IgD-negative memory B cell (primary cell): ENCODE measurements around the gene VASN. TPM values are rescaled to one million over a fixed set of nuclear protein-coding genes. Genes with fewer than 3 reads are reported as not detected.
"Not testable (repeated sequence)": the region's sequence is repeated elsewhere in the genome, so short reads cannot be mapped to it uniquely, and the experiment has no call there.

Experiments used
- H3K27ac Mint-ChIP-seq, 3 donors: one replicate each; pipeline ENCODE4 v1.8.0; 2020 to 2022; ENCODE audit warnings: mild to moderate bottlenecking in 3 of 3, mixed read lengths in 3 of 3, moderate library complexity in 1 of 3
- H3K27me3 Mint-ChIP-seq: one replicate; pipeline ENCODE4 v1.8.0; 2021; ENCODE audit warnings: mixed read lengths
- H3K36me3 Mint-ChIP-seq: one replicate; pipeline ENCODE4 v1.8.0; 2020; ENCODE audit warnings: mild to moderate bottlenecking, mixed read lengths
- H3K4me1 Mint-ChIP-seq, 3 donors: one replicate each; pipeline ENCODE4 v1.8.0; 2020 to 2022; ENCODE audit warnings: mixed read lengths in 3 of 3, mild to moderate bottlenecking in 1 of 3
- H3K4me3 Mint-ChIP-seq, 4 donors: one replicate each; pipeline ENCODE4 v1.8.0; 2020 to 2022; ENCODE audit warnings: mild to moderate bottlenecking in 4 of 4, mixed read lengths in 4 of 4, moderate library complexity in 3 of 4
- H3K9me3 Mint-ChIP-seq, 3 donors: one replicate each; pipeline ENCODE4 v1.8.0; 2020 to 2021; ENCODE audit warnings: mixed read lengths in 3 of 3, mild to moderate bottlenecking in 1 of 3
- polyA plus RNA-seq: library from polyadenylated mRNA; unstranded; fragments of 300-500 nt; fragmentation: Illumina TruSeq; gene quantifications from one replicate; pipeline ENCODE4 v1.2.3, GENCODE V29; 2021

VASN gene
- polyA plus RNA-seq, 1 donor from 2014 or later, result 0.45 TPM

GRCh38 chr16:4387781-4388180 is 16.1 kb downstream of the VASN start:
- H3K27me3 Mint-ChIP-seq, result no peaks in the 10 kb centered on the region
- no peak overlapping the region for H3K4me3 Mint-ChIP-seq

GRCh38 chr16:4388271-4389021 is 16.8 kb downstream of the VASN start:
- peak overlapping the region in 2 of 3 donors; percentile 73 to 87 for H3K27ac Mint-ChIP-seq
- H3K36me3 Mint-ChIP-seq, result peaks cover 4% of the 10 kb centered on the region
- H3K27me3 Mint-ChIP-seq, result no peaks in the 10 kb centered on the region

More at GRCh38 chr16:4387781-4388180, 16.1 kb downstream of the VASN start:
- H3K36me3 Mint-ChIP-seq, result peaks cover 5% of the 10 kb centered on the region
- H3K9me3 Mint-ChIP-seq, result no peaks in the 10 kb centered on the region
- H3K27ac Mint-ChIP-seq, result peak overlapping the region in 1 of 3 donors; percentile 89
- H3K4me1 Mint-ChIP-seq, result no peaks in the 10 kb centered on the region

GRCh38 chr16:4389051-4389955 is 17.7 kb downstream of the VASN start:
- Mint-ChIP-seq H3K9me3 (no peaks in the 10 kb centered on the region), H3K4me1 (peaks cover 0 to under 1% (median 0%) of the 10 kb centered on the region in 3 donors), H3K4me3 (no peak overlapping the region), H3K27me3 (no peaks in the 10 kb centered on the region), H3K27ac (peak overlapping the region in 2 of 3 donors; percentile 73 to 87), H3K36me3 (peaks cover 4% of the 10 kb centered on the region)

More at GRCh38 chr16:4388271-4389021, 16.8 kb downstream of the VASN start:
- Mint-ChIP-seq H3K9me3 (no peaks in the 10 kb centered on the region), H3K4me1 (no peaks in the 10 kb centered on the region), H3K4me3 (no peak overlapping the region)

- Mint-ChIP-seq H3K4me1 (peaks cover 0 to 2% (median 1%) of the 10 kb centered on the region in 3 donors), H3K36me3 (peaks cover 5% of the 10 kb centered on the region), H3K27ac (peak overlapping the region in 2 of 3 donors; percentile 87), H3K9me3 (no peaks in the 10 kb centered on the region), H3K27me3 (no peaks in the 10 kb centered on the region), H3K4me3 (peak overlapping the region in 3 of 4 donors; percentile 12 to 46 (median 23))
Measured at GRCh38 chr16:4390266-4391260, 18.9 kb downstream of the VASN start.

- H3K36me3 Mint-ChIP-seq, result peaks cover 5% of the 10 kb centered on the region
- no peaks in the 10 kb centered on the region for H3K27me3 Mint-ChIP-seq
- H3K4me1 Mint-ChIP-seq, result peaks cover 0 to 4% (median 1%) of the 10 kb centered on the region in 3 donors
- H3K27ac Mint-ChIP-seq, result peak overlapping the region in 2 of 3 donors; percentile 87
- H3K4me3 Mint-ChIP-seq, result peak overlapping the region in 2 of 4 donors; percentile 39 to 57
- H3K9me3 Mint-ChIP-seq, result no peaks in the 10 kb centered on the region
Measured at GRCh38 chr16:4391631-4392381, 20.2 kb downstream of the VASN start.

GRCh38 chr16:4392382-4393239 is 21.0 kb downstream of the VASN start:
- H3K36me3 Mint-ChIP-seq, result peaks cover 6% of the 10 kb centered on the region
- H3K27me3 Mint-ChIP-seq, result no peaks in the 10 kb centered on the region
- peak overlapping the region in 2 of 3 donors; percentile 87 for H3K27ac Mint-ChIP-seq
- H3K4me1 Mint-ChIP-seq, result peaks cover 0 to 4% (median 1%) of the 10 kb centered on the region in 3 donors
- H3K4me3 Mint-ChIP-seq, result peak overlapping the region in 1 of 4 donors; percentile 57
- no peaks in the 10 kb centered on the region for H3K9me3 Mint-ChIP-seq

- Mint-ChIP-seq H3K4me3 (no peak overlapping the region), H3K9me3 (no peaks in the 10 kb centered on the region), H3K4me1 (peaks cover 0 to 4% (median 1%) of the 10 kb centered on the region in 3 donors), H3K27me3 (no peaks in the 10 kb centered on the region), H3K27ac (peak overlapping the region in 2 of 3 donors; percentile 31 to 87), H3K36me3 (peaks cover 6% of the 10 kb centered on the region)
Measured at GRCh38 chr16:4393240-4393600, 21.6 kb downstream of the VASN start.

GRCh38 chr16:4393850-4394249 is 22.2 kb downstream of the VASN start:
- H3K36me3 Mint-ChIP-seq, H3K4me1 Mint-ChIP-seq, H3K9me3 Mint-ChIP-seq, H3K27me3 Mint-ChIP-seq: not testable (repeated sequence)
- peak overlapping the region in 1 of 4 donors; percentile 65 for H3K4me3 Mint-ChIP-seq
- peak overlapping the region in 2 of 3 donors; percentile 87 to 92 for H3K27ac Mint-ChIP-seq

- Mint-ChIP-seq H3K36me3 (peaks cover 6% of the 10 kb centered on the region), H3K9me3 (no peaks in the 10 kb centered on the region), H3K4me3 (peak overlapping the region in 1 of 4 donors; percentile 66), H3K27ac (peak overlapping the region; percentile 31 to 95 (median 68)), H3K4me1 (peaks cover 1 to 11% (median 1%) of the 10 kb centered on the region in 3 donors), H3K27me3 (no peaks in the 10 kb centered on the region)
Measured at GRCh38 chr16:4395055-4395726, 23.5 kb downstream of the VASN start.

- H3K4me1 Mint-ChIP-seq, result peaks cover 1 to 12% (median 3%) of the 10 kb centered on the region in 3 donors
- H3K36me3 Mint-ChIP-seq, result peaks cover 10% of the 10 kb centered on the region
- H3K9me3 Mint-ChIP-seq, result no peaks in the 10 kb centered on the region
- H3K27ac Mint-ChIP-seq, result peak overlapping the region in 1 of 3 donors; percentile 94
- H3K27me3 Mint-ChIP-seq, result no peaks in the 10 kb centered on the region
- H3K4me3 Mint-ChIP-seq, result peak overlapping the region in 1 of 4 donors; percentile 9
Measured at GRCh38 chr16:4399001-4399730, 27.5 kb downstream of the VASN start.

GRCh38 chr16:4401094-4401501 is 29.4 kb downstream of the VASN start:
- Mint-ChIP-seq H3K36me3 (peaks cover 5% of the 10 kb centered on the region), H3K27ac (peak overlapping the region; percentile 80 to 94 (median 94)), H3K9me3 (no peaks in the 10 kb centered on the region), H3K4me3 (peak overlapping the region in 1 of 4 donors; percentile 72), H3K4me1 (peaks cover 5 to 12% (median 7%) of the 10 kb centered on the region in 3 donors), H3K27me3 (no peaks in the 10 kb centered on the region)

- Mint-ChIP-seq H3K4me1 (peaks cover 5 to 12% (median 7%) of the 10 kb centered on the region in 3 donors), H3K9me3 (no peaks in the 10 kb centered on the region), H3K27me3 (no peaks in the 10 kb centered on the region)
Measured at GRCh38 chr16:4401510-4401909, 29.9 kb downstream of the VASN start.

More at GRCh38 chr16:4401510-4401909, 29.9 kb downstream of the VASN start:
- H3K36me3 Mint-ChIP-seq, result peaks cover 7% of the 10 kb centered on the region
- H3K27ac Mint-ChIP-seq, result peak overlapping the region in 2 of 3 donors; percentile 94
- H3K4me3 Mint-ChIP-seq, result peak overlapping the region in 1 of 4 donors; percentile 72
